NK-92 (cell line): ENCODE measurements around the gene KCNIP2.

Experiments
- DNase-seq: peaks from one replicate; lab custom pipeline; 2025; ENCODE audit not compliant: unreplicated experiment; lab: John Stamatoyannopoulos, UW

KCNIP2 gene

DNA sequence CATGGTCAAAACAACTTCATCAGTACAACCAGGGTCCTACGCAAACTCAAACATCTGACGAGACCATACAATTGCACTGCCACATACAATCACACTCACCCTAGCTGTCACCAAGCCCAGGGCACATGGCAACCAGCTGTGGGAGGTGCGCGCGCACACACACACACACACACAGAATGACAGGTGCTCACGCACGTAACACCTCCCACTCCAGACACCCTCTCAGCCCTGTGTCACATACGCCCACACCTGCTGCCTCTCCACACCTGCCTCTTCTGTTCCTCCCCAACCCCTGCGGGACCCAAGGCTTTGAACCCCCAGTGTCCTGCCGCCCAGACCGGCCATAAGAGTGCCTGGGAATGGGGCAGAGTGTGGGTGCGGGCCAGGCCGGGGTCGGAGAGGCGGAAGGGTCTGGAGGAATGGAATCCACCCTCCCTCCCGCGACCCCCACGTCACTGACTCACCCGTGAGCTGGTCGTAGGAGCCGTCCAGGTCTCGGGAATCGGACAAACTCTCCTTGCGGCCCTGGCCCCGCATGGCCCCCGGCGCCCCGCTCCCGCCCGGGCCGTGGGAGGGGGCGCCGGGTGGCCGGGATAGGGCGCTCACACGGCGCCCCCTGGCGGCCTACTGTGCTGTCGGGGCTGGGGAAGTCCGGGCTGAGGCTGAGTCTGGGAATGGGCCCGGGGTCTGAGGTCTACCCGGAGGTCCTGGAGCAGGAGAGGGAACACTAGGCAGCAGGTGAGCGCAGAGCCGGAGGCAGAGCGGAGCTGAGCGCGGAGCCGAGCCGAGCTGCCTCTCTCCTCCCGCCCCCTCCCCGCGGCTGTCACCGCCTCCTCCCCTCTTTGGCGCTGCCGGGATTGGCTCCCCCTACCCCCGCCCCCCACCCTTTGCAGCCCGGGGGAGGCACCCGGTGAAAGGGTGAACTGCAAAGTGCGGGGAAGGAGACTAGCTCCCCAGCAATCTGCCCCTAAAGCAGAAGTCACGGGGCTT lies at the start of gene KCNIP2:
KCNIP2 (minus strand) TSS at position 769 of the 990 bp plus-strand sequence; CDS start at position 537, 232 bp downstream.
- no peak for DNase-seq

GRCh38 chr10:101892782-101893391 lies 49.3 kb upstream of the KCNIP2 start:
- DNase-seq = no peak

GRCh38 chr10:101889256-101890210 lies 45.9 kb upstream of the KCNIP2 start:
- no peak for DNase-seq

- no peak for DNase-seq
These were observed 44.8 kb upstream of the KCNIP2 start for GRCh38 chr10:101888251-101888949.

DNA sequence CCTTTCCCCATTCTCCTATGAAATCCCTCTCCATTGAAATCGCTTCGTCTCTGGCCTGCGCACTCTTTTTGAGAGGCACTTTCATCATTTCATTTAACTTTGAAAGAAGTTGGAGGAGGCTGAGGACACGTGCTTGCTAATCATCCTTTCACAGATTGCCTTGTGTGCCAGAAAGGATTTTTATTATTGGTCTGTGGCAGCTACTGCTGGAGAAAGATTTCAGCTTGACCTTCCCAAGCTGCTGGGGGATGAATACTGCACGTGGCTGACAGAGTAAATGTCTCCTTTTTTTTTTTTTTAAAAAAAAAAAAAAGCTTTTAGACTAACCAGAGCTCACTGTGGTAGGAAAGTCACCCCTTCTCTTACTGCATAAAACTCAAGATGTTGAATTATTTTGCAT lies 44.2 kb upstream of the KCNIP2 start:
- no peak for DNase-seq

DNA sequence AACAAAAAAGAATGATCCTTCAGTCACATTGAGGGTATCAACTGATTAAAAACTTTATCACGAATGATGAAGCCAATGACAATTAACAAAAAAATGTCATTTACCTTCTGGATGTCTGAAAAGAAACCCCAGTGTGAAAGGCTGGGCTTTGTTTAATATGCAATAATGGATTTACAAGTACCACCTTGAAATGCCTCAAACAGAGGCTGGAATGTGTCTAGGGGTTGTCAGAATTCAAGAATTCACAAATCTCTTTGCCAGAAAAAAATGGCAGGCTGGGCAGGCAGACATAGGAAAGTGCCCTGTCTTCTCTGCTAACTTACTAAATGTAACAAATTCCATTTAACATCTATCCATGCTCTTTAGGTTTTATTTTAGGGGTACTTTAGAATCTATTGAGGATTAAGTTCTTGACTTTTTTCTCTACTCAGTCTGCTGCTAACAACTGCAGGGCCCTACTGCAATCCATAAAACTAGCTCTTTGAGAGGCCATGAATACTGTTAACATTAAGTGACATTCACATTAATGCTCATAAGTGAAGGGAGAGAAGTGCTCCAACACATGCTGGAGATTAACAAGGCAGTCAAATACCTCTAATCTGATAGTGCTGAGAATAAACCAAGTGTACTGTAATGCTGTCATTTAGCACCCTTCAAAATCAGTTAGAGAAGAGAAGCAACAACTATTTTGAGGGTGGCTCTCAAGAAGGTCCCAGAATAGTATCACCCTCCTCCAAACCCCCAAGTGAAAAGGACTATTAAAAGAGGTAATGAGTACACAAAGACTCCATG lies 43.1 kb upstream of the KCNIP2 start:
- no peak for DNase-seq

GRCh38 chr10:101881036-101881774 lies 37.6 kb upstream of the KCNIP2 start:
- DNase-seq = no peak

- DNase-seq = no peak
These were observed 36.6 kb upstream of the KCNIP2 start for GRCh38 chr10:101880232-101880573.

DNA sequence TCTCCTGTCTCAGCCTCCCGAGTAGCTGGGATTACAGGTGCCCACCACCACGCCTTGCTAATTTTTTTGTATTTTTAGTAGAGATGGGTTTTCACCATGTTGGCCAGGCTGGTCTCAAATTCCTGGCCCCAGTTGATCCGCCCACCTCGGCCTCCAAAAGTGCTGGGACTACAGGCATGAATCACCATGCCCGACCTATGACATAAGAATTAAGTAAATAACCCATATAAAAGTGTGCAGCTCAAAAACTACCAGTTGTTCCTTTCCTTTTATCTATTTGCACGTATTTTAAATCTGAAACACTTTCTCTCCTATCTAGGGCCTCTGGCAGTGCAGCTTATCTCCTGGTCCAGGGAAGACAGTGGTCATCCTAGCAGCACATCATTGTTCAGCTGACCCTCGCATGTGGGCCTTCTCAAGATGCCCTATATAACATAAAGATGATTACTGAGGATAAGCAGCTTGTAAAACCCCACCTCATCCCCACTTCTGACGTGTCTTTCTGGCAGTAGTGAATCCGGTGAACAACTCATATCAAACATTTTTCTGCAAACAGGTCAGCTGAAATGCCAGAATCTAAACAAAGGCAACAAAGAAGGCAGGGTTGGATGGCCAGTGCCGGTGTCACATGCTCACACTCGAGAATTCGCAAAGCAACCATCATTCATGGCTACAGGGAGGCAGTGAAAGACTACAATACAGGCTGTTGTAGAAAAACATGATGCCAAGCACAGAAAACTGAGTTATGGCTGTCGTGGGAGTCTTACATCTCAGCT lies 36.0 kb upstream of the KCNIP2 start:
- no peak for DNase-seq

GRCh38 chr10:101878869-101879268 lies 35.3 kb upstream of the KCNIP2 start:
- no peak for DNase-seq

DNA sequence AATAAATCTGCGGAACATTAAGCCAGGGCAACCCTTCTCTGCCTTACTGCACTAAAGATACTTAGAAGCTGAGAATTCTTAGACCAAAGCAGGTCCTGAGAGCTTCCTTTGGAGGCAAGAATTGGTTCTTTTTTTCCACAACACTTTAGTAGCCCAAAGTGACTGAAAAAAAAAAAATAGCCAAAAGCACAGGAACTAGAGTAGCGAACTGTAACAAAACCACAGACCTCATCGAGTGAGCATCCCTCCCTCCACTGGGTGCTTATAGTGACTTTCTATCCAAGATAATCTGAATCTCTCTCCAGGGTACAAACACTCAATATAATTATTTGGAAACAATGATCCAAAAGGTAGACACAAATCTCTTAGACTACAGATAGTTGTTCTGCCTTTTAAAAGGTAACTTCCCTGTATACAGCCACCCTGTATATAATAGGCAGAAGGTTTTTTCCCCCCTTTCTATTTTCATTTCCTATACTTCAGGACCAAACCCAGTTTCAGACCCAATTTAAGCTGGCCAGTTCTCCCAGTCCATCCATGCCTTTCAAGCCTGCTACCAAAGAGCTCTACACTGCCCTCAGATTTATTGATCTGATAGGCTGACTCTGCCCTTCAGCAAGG lies 31.6 kb upstream of the KCNIP2 start:
- DNase-seq = no peak

GRCh38 chr10:101874252-101874651 lies 30.7 kb upstream of the KCNIP2 start:
- no peak for DNase-seq

GRCh38 chr10:101867931-101868330 lies 24.3 kb upstream of the KCNIP2 start:
- DNase-seq = no peak

- DNase-seq = no peak
These were observed 15.9 kb upstream of the KCNIP2 start for GRCh38 chr10:101859530-101859929.

- DNase-seq = no peak
These were observed 15.3 kb upstream of the KCNIP2 start for GRCh38 chr10:101858723-101859500.

- no peak for DNase-seq
These were observed 14.3 kb upstream of the KCNIP2 start for GRCh38 chr10:101857802-101858476.

GRCh38 chr10:101856626-101857025 lies 13.0 kb upstream of the KCNIP2 start:
- no peak for DNase-seq
